Measurements from ENCODE around the gene PAPLN. TPM values are rescaled to one million over a fixed set of nuclear protein-coding genes. Genes with fewer than 3 reads are reported as not detected.

The PAPLN gene
- total RNA-seq, 1 donor from 2014 or later, result 0.54 TPM

DNA sequence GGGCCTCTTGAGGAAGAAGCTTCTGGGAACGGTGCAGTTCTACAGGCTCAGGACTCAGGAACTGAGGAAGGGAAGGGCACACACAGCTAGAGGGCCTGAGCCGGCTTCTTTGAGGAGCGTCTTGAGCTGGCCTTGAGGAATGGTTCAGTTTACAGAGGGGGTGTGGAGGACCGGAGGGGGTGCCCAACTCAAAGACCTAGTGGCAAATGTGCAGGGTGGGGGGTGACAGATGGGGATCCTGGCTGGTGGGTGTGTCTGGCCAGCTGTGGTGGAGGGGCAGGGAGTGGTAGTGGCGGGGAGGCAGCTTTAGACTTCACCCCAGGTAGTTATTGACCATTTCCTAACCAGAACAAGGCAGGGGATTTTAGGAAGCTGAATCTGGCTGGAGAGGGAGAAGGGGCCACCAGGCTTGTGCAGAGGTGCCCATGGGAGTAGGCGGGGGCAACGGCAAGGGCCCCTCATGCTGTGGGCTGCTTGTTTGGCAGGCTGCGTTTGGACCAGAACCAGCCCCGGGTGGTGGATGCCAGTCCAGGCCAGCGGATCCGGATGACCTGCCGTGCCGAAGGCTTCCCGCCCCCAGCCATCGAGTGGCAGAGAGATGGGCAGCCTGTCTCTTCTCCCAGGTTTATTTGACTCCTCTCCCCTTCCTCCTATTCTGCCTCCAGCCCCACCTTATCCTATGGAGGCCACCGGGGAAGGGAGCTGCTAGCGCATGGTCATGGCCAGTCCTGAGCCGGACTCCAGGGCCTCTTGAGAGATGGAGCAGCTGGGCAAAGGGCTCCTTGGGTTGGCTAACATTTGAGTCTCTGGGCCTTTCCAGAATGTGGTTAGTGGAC, 27.8 kb downstream of the PAPLN start:
- no peak for DNase-seq
- H3K9me3 Mint-ChIP-seq, result no peaks in the 10 kb centered on the region
- no peaks in the 10 kb centered on the region for H3K4me1 Mint-ChIP-seq
- peaks cover 2% of the 10 kb centered on the region for H3K27me3 Mint-ChIP-seq
- H3K36me3 Mint-ChIP-seq (ENCODE audit: low read depth), result no peaks in the 10 kb centered on the region
- H3K4me3 Mint-ChIP-seq, result no peak overlapping the region
- no peak overlapping the region for H3K27ac Mint-ChIP-seq
- intact Hi-C loops (cut with micrococcal nuclease), result no loop called here

DNA sequence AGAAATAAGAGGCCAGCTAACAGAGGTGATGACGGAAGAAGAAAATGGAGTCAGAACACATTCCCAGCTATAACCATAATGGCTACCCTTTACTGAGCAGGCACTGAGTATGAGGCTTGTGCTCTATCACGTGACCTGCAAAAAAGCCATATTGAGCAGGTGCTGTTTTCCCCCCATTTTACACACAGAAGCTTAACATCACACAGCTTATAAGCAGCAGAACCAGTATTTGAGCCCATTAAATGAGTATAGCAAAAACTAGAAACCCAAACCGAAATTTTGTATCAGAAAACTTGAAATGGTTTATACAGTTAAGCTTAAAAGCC, 28.4 kb downstream of the PAPLN start:
- H3K27ac Mint-ChIP-seq, result no peak overlapping the region
- no peaks in the 10 kb centered on the region for H3K36me3 Mint-ChIP-seq (ENCODE audit: low read depth)
- peaks cover 7% of the 10 kb centered on the region for H3K27me3 Mint-ChIP-seq
- no peaks in the 10 kb centered on the region for H3K9me3 Mint-ChIP-seq
- no peak overlapping the region for H3K4me3 Mint-ChIP-seq
- DNase-seq, result no peak
- peaks cover 2% of the 10 kb centered on the region for H3K4me1 Mint-ChIP-seq
- intact Hi-C loops (cut with micrococcal nuclease), result no loop called here

- Mint-ChIP-seq H3K4me1 (peaks cover 2% of the 10 kb centered on the region), H3K36me3 (ENCODE audit: low read depth) (no peaks in the 10 kb centered on the region), H3K4me3 (no peak overlapping the region), H3K27ac (no peak overlapping the region), H3K9me3 (no peaks in the 10 kb centered on the region), H3K27me3 (peaks cover 12% of the 10 kb centered on the region)
- DNase-seq, result no peak
- intact Hi-C loops (cut with micrococcal nuclease), result no loop called here
These were observed 29.0 kb downstream of the PAPLN start for GRCh38 chr14:73266317-73266716.

GRCh38 chr14:73267474-73267873, 30.2 kb downstream of the PAPLN start:
- no peaks in the 10 kb centered on the region for H3K9me3 Mint-ChIP-seq
- H3K27ac Mint-ChIP-seq, result no peak overlapping the region
- intact Hi-C loops (cut with micrococcal nuclease), result no loop called here
- DNase-seq, result no peak
- H3K4me1 Mint-ChIP-seq, result peaks cover 2% of the 10 kb centered on the region
- H3K4me3 Mint-ChIP-seq, result no peak overlapping the region
- peaks cover 12% of the 10 kb centered on the region for H3K27me3 Mint-ChIP-seq
- H3K36me3 Mint-ChIP-seq (ENCODE audit: low read depth), result peaks cover 3% of the 10 kb centered on the region

DNA sequence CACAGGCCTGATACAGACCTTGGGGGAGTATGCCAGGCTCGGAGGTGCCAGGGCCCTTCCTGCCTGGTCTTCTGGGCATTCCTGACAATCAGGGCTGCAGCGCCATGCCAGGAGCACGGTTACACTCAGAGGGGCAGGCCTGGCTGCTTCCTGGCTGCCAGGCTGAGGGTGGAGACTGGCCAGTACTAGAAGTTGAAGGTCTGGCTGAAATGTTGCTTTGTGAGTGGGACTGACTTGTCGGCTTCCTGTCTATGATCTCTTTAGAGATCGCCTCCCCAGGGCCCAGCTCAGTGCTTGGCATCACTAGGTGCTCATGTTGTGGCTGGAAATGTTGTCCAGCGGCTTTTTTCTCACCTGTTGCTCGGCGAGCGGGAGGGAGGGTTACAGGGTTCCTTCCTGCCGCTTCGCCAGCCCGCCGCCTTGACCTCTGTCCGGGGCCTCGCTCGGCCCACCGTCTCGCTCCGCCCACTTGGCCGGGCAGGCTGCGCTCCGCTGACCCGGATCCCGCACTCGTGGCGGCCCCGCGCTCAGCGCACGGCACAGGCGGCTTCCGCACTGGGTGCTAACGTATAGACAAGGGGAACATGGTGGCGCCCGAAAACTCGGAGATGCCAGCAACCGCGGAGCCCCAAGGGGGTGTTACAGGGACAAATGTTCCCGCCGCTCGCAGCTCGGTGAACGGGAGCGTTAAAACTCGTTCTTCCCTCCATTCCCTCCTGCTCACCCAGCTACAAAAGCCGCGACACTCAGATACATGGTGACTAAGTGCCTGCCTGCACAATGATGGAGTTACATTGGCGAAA, 32.6 kb downstream of the PAPLN start:
- Mint-ChIP-seq H3K4me3 (peak overlapping the region; percentile 46), H3K27me3 (peaks cover 12% of the 10 kb centered on the region), H3K4me1 (peaks cover 2% of the 10 kb centered on the region), H3K27ac (no peak overlapping the region), H3K36me3 (ENCODE audit: low read depth) (peaks cover 11% of the 10 kb centered on the region), H3K9me3 (no peaks in the 10 kb centered on the region)
- no peak for DNase-seq
- intact Hi-C loops (cut with micrococcal nuclease), result no loop called here

GRCh38 chr14:73272393-73272792, 35.1 kb downstream of the PAPLN start:
- H3K4me3 Mint-ChIP-seq, result no peak overlapping the region
- peaks cover 27% of the 10 kb centered on the region for H3K36me3 Mint-ChIP-seq (ENCODE audit: low read depth)
- no peaks in the 10 kb centered on the region for H3K9me3 Mint-ChIP-seq
- DNase-seq, result no peak
- H3K27me3 Mint-ChIP-seq, result peaks cover 12% of the 10 kb centered on the region
- H3K27ac Mint-ChIP-seq, result no peak overlapping the region
- peaks cover 2% of the 10 kb centered on the region for H3K4me1 Mint-ChIP-seq
- intact Hi-C loops (cut with micrococcal nuclease), result no loop called here

DNA sequence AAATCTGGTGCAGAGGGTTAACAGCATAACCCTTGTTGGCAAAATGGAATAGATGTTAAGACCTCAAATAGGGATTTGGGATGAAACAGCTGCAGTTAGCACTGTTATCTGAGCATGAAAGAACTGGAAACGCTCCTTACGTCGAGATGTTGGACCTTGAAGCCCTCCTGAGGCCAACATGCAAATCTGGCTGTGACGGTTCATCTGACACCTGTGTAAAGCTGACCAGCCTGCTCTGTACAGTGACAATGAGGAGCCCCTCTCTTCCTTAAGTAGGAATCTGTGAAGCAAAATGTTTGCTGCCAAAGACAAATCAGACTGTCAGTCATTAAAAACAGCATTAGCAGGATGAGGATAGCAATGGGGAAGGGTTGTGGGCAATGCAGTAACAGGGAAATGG, 36.5 kb downstream of the PAPLN start:
- Mint-ChIP-seq H3K4me3 (no peak overlapping the region), H3K27ac (no peak overlapping the region), H3K27me3 (peaks cover 12% of the 10 kb centered on the region), H3K4me1 (peaks cover 2% of the 10 kb centered on the region), H3K9me3 (no peaks in the 10 kb centered on the region), H3K36me3 (ENCODE audit: low read depth) (peaks cover 27% of the 10 kb centered on the region)
- intact Hi-C loops (cut with micrococcal nuclease), result no loop called here
- no peak for DNase-seq

GRCh38 chr14:73276836-73277235, 39.5 kb downstream of the PAPLN start:
- H3K9me3 Mint-ChIP-seq, result no peaks in the 10 kb centered on the region
- intact Hi-C loops (cut with micrococcal nuclease), result no loop called here
- no peaks in the 10 kb centered on the region for H3K27me3 Mint-ChIP-seq
- H3K4me3 Mint-ChIP-seq, result no peak overlapping the region
- no peak overlapping the region for H3K27ac Mint-ChIP-seq
- H3K36me3 Mint-ChIP-seq (ENCODE audit: low read depth), result peaks cover 36% of the 10 kb centered on the region
- peaks cover under 1% of the 10 kb centered on the region for H3K4me1 Mint-ChIP-seq
- no peak for DNase-seq

DNA sequence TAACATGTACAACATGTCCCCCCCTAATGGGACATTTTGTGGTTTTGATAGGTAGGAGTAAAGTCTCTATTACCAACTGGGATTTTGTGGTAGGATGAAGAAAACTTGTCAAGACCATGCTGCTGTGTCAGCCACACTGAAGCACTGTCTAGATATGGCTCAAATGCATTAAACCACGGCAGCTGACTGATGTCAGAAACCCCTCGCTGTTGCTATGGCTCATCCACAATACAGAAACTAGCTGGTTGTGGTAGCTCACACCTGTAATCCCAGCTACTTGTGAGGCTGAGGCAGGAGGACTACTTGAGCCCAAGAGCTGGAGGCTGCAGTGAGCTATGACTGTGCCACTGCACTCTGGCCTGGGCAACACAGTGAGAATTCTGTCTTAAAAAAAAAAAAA, 40.1 kb downstream of the PAPLN start:
- Mint-ChIP-seq H3K27ac (no peak overlapping the region), H3K27me3 (no peaks in the 10 kb centered on the region), H3K36me3 (ENCODE audit: low read depth) (peaks cover 37% of the 10 kb centered on the region), H3K4me3 (no peak overlapping the region), H3K4me1 (peaks cover 3% of the 10 kb centered on the region), H3K9me3 (no peaks in the 10 kb centered on the region)
- intact Hi-C loops (cut with micrococcal nuclease), result no loop called here
- no peak for DNase-seq

DNA sequence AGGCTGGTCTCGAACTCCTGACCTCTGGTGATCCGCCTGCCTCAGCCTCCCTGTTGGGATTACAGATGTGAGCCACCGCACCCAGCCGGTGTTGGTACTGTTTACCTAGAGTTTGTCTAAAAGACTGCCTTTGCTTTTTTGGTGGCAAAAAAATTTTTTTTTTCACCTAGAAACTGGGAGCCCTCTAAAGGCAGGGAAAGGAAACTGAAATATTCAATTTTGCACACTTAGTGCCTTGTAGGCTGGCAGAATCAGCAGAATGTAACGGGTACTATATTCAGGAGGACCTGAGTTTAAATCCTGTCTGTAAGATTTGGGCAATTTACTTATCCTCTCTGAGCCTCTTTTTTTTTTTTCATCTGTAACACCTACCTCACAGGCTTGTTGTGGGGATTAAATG, 43.6 kb downstream of the PAPLN start:
- peaks cover 45% of the 10 kb centered on the region for H3K36me3 Mint-ChIP-seq (ENCODE audit: low read depth)
- no peaks in the 10 kb centered on the region for H3K27me3 Mint-ChIP-seq
- intact Hi-C loops (cut with micrococcal nuclease), result no loop called here
- peaks cover 3% of the 10 kb centered on the region for H3K4me1 Mint-ChIP-seq
- no peak overlapping the region for H3K27ac Mint-ChIP-seq
- H3K9me3 Mint-ChIP-seq, result no peaks in the 10 kb centered on the region
- no peak for DNase-seq
- H3K4me3 Mint-ChIP-seq, result no peak overlapping the region

DNA sequence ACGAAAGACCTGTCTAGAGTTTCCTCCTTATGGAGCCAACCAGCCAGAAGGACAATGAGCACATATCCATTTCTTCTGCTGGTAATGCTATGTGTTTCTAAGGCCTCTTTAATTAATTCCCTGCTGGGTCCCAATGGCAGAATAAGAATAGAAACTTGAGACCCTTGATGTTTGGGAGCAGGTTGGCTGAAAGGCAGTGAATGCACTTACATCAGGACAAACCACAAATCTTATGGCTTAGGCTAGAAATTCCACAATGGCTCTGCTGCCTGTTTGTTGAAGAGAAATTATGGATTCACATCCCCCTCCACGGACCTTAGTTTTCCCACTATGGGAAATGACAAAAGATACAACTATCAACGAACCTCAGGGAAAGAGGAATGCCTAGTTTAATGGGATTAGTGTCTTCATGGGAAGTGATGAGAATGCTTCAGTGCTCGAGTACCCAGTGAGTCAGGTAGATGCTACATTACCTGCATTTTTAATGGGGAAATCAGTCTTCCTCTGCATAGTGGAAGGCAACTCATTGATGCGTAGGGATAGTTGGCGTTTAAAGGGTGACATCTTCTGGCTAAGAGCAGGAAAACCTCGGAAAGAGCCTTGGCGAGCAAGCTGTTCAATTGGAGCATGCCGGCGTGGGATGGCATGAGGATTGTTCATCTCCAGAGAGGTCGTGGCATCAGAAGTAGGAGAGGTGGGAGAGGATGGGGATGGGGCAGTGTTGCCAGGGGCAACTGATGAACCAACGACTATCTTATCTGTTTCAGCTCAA, 46.5 kb downstream of the PAPLN start:
- peaks cover 3% of the 10 kb centered on the region for H3K4me1 Mint-ChIP-seq
- no peak for DNase-seq
- no peaks in the 10 kb centered on the region for H3K27me3 Mint-ChIP-seq
- no peaks in the 10 kb centered on the region for H3K9me3 Mint-ChIP-seq
- peaks cover 36% of the 10 kb centered on the region for H3K36me3 Mint-ChIP-seq (ENCODE audit: low read depth)
- H3K27ac Mint-ChIP-seq, result no peak overlapping the region
- intact Hi-C loops (cut with micrococcal nuclease), result no loop called here
- no peak overlapping the region for H3K4me3 Mint-ChIP-seq

DNA sequence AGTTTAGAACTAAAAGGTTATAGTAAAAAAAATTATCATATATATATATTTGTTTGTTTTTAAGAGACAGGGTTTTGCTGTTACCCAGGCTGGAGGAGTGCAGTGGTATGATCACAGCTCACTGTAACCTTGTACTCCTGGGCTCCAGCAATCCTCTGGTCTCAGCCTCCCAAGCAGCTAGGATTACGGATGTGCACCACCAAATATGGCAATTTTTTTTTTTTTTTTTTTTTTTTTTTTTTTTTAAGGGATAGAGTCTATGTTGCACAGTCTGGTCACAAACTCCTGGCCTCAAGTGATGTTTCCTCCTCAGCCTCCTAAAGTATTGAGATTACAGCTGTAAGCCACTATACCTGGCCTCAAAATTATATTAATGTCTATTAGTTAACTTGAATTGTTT, 48.7 kb downstream of the PAPLN start:
- no peaks in the 10 kb centered on the region for H3K27me3 Mint-ChIP-seq
- intact Hi-C loops (cut with micrococcal nuclease), result no loop called here
- no peak for DNase-seq
- peaks cover 37% of the 10 kb centered on the region for H3K36me3 Mint-ChIP-seq (ENCODE audit: low read depth)
- no peak overlapping the region for H3K27ac Mint-ChIP-seq
- no peaks in the 10 kb centered on the region for H3K9me3 Mint-ChIP-seq
- peaks cover 19% of the 10 kb centered on the region for H3K4me1 Mint-ChIP-seq
- H3K4me3 Mint-ChIP-seq, result no peak overlapping the region

- H3K9me3 Mint-ChIP-seq, result no peaks in the 10 kb centered on the region
- peaks cover 19% of the 10 kb centered on the region for H3K4me1 Mint-ChIP-seq
- DNase-seq, result no peak
- peaks cover 35% of the 10 kb centered on the region for H3K36me3 Mint-ChIP-seq (ENCODE audit: low read depth)
- H3K4me3 Mint-ChIP-seq, result no peak overlapping the region
- intact Hi-C loops (cut with micrococcal nuclease), result no loop called here
- H3K27me3 Mint-ChIP-seq, result no peaks in the 10 kb centered on the region
- H3K27ac Mint-ChIP-seq, result no peak overlapping the region
These were observed 49.3 kb downstream of the PAPLN start for GRCh38 chr14:73286598-73286997.

DNA sequence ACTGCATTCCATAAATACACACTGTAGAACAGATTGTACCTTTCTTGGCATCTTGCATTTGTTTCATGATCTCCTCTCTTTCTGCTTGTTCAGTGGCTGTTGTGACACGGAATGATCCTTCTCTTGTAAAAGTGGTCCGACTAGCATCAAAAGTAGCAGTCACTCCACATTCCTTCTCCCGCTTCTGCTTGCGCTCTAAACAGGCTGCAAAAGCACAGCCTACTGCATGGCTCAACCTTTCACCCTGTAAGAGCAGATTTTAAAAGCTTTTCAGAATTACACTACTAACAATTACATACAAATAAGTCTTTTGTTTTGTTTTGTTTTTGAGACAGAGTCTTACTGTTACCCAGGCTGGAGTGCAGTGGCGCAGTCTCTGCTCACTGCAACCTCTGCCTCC, 49.8 kb downstream of the PAPLN start:
- Mint-ChIP-seq H3K9me3 (no peaks in the 10 kb centered on the region), H3K27ac (no peak overlapping the region), H3K36me3 (ENCODE audit: low read depth) (peaks cover 35% of the 10 kb centered on the region), H3K4me1 (peaks cover 21% of the 10 kb centered on the region), H3K27me3 (no peaks in the 10 kb centered on the region), H3K4me3 (no peak overlapping the region)
- no peak for DNase-seq
- intact Hi-C loops (cut with micrococcal nuclease), result no loop called here
